ENCODE measurements around the gene ZP1. TPM values are rescaled to one million over a fixed set of nuclear protein-coding genes. Genes with fewer than 3 reads are reported as not detected.
A peak's percentile ranks its signal among the peaks of the same experiment; 100 is the strongest.

Gene ZP1
- total RNA-seq, 6 experiments from 2014 or later, result 0.13 to 0.30 (median 0.29) TPM; not detected in 3

DNA sequence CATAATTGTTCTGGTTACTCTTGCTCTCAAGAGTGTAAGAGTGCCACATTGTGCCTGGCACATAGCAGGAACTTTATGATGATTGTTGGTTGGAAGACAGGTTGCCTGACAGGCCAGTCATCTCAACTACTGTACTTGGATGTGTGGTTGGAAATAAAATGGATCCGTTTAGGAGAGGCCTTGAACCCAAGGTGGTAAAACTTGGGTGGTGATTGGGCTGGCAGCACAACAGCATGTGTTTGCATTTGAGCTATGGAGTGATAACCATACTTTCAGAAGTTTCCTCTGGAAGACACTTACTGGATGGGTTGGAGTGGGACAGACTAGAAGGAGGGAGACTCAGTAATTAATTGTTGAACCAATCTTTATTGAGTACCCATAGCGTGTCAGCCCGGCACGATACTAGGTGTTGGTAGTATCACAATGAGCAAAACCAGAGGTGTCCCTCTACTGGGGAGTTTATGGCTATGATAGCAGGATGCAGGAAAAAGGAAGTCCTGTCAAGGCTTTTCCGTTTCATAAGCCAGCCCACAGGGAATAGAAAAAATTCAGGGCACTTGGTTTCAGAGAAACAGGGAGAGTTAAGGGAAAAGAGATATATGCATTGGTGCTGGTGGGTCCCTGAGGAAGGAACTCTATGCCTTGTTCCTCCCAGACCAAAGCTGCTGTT lies 43.5 kb downstream of the ZP1 start:
- TF ChIP-seq, protein P1, sequence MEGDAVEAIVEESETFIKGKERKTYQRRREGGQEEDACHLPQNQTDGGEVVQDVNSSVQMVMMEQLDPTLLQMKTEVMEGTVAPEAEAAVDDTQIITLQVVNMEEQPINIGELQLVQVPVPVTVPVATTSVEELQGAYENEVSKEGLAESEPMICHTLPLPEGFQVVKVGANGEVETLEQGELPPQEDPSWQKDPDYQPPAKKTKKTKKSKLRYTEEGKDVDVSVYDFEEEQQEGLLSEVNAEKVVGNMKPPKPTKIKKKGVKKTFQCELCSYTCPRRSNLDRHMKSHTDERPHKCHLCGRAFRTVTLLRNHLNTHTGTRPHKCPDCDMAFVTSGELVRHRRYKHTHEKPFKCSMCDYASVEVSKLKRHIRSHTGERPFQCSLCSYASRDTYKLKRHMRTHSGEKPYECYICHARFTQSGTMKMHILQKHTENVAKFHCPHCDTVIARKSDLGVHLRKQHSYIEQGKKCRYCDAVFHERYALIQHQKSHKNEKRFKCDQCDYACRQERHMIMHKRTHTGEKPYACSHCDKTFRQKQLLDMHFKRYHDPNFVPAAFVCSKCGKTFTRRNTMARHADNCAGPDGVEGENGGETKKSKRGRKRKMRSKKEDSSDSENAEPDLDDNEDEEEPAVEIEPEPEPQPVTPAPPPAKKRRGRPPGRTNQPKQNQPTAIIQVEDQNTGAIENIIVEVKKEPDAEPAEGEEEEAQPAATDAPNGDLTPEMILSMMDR (IDR thresholded peaks at IDR 0.05), result peak; percentile 24
- no peaks in the 10 kb centered on the region for H3K36me3 Mint-ChIP-seq (ENCODE audit: low read depth)
- H3K4me3 Mint-ChIP-seq, result no peak overlapping the region
- DNase-seq, result no peak
- H3K27ac Mint-ChIP-seq, result no peak overlapping the region
- peaks cover 36% of the 10 kb centered on the region for H3K4me1 Mint-ChIP-seq (ENCODE audit: low read depth)
- H3K9me3 Mint-ChIP-seq, result no peaks in the 10 kb centered on the region
- H3K27me3 Mint-ChIP-seq (ENCODE audit: insufficient read depth), result peaks cover 15% of the 10 kb centered on the region

DNA sequence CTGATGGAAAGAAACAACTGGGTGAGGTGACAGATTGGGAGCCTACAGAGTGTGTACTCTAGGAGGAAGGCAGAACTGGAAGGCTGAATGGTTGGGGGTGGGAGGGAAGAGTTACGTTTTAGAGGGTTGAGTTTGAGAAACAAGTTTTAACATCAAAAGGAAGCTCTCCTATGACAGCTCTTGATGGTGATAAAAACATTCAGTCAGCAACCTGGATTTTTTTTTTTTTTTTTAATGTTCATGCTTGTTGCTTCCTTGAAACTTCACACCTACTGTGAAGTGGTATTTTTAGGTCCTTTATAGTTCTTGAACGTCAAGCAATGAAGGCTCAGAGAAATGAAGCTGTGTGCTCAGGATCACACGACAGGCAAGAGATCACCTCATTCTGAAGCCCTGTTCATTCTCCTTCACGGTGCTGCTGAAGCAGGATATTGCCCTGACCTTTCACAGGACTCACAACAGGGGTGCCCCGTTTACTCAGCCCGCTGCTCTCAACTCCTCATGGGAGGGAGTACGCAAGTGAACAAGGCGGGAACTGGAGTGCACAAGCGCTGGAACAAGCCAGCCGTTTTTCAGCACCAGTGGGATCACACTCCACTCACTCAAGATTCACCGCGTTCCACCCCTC lies 45.0 kb downstream of the ZP1 start:
- Mint-ChIP-seq H3K9me3 (no peaks in the 10 kb centered on the region), H3K4me3 (no peak overlapping the region), H3K27ac (no peak overlapping the region), H3K27me3 (ENCODE audit: insufficient read depth) (peaks cover 15% of the 10 kb centered on the region), H3K36me3 (ENCODE audit: low read depth) (no peaks in the 10 kb centered on the region), H3K4me1 (ENCODE audit: low read depth) (peaks cover 40% of the 10 kb centered on the region)
- DNase-seq, result no peak
- TF ChIP-seq, protein P1 (IDR thresholded peaks at IDR 0.05), result no peak

DNA sequence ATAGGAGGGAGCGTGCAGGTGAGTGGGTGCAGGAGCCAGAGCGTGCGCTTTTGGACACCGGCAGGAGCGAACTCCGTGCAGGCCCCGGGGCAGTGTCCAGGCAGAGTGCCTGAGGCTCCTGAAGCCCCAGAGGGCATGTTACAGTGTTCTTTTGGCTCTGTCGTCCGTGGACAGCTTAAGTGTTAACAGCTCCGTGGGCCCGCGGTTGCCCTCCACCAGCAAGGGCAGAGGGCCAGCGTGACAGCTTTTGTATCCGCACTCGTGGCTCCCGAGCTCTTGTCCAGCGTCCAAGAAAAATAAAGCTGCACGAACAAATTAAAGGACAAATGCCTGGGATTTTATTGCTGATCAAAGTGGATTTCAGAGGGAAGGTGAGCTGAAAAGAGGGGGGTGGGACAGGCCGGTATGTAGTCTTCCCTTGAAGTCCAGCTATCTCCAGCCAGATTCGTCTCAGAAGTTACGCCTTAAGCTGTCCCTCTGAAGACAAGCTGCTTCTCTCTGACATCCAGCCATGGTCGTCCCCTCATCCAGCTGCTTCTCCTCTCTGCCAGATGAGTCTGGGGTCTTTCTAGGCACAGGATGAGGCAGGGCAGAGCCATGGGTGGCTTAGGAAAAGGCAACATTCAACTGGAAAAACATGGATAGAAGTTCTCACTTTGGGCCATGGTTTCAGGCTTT lies 45.6 kb downstream of the ZP1 start:
- TF ChIP-seq, protein P1 (IDR thresholded peaks at IDR 0.05), result no peak
- no peak for DNase-seq
- H3K27ac Mint-ChIP-seq, result no peak overlapping the region
- no peaks in the 10 kb centered on the region for H3K36me3 Mint-ChIP-seq (ENCODE audit: low read depth)
- no peaks in the 10 kb centered on the region for H3K9me3 Mint-ChIP-seq
- H3K27me3 Mint-ChIP-seq (ENCODE audit: insufficient read depth), result peaks cover 14% of the 10 kb centered on the region
- peaks cover 40% of the 10 kb centered on the region for H3K4me1 Mint-ChIP-seq (ENCODE audit: low read depth)
- H3K4me3 Mint-ChIP-seq, result peak overlapping the region; percentile 95

DNA sequence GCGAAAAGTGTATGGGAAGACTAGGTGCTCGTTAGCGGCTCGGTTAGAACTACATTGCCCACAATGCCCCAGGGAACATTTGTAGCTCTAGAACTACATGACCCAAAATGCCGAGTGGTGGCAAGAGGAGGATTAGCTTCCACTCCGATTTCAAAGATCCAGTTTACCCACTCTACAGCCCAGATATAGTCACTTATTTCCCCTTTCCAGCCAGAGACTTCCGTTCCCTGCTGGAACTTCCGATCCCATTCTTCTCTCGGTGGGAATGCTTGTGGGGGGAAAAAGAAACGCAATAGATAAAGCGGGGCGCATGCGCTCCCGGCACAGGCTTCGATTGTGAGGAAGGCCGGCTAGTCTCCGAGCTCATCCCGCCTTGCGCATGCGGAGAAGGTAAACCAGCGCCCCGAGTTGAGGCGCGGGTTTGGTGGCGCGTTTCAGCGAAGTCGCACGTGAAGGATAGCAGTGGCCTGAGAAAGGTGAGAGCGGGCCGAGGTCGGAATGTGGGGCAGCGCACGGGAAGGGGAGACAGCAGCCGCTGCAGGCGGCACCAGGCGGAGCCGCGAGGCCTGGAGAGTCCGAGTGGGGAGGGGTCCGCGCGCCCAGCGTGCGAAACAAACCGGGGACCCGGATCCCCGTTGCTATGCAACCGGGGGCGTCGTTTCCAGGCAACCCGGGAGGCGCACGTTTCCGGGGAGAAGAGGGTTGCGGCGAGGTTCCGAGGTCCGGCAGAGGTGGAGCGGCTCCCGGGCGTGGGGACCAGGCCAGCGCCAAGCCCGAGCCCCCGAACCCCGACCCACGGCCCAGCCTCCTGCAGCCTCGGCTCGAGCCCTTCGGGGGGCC lies 46.7 kb downstream of the ZP1 start, which contains the start of gene TMEM109:
Gene TMEM109, plus strand, starts transcription at position 366 of the 840 bp plus-strand sequence. CDS start 5,536 bp downstream, outside the sequence.
- H3K4me3 Mint-ChIP-seq, result peak within 1 kb of the TSS; percentile 95
- no peaks in the 10 kb centered on the region for H3K9me3 Mint-ChIP-seq
- peak within 1 kb of the TSS; percentile 98 for H3K27ac Mint-ChIP-seq
- DNase-seq, result peak; percentile 80
- H3K4me1 Mint-ChIP-seq (ENCODE audit: low read depth), result peaks cover 51% of the 10 kb centered on the region
- peaks cover 11% of the 10 kb centered on the region for H3K27me3 Mint-ChIP-seq (ENCODE audit: insufficient read depth)
- TF ChIP-seq, protein P1 (IDR thresholded peaks at IDR 0.05), result no peak
- no peaks in the 10 kb centered on the region for H3K36me3 Mint-ChIP-seq (ENCODE audit: low read depth)

DNA sequence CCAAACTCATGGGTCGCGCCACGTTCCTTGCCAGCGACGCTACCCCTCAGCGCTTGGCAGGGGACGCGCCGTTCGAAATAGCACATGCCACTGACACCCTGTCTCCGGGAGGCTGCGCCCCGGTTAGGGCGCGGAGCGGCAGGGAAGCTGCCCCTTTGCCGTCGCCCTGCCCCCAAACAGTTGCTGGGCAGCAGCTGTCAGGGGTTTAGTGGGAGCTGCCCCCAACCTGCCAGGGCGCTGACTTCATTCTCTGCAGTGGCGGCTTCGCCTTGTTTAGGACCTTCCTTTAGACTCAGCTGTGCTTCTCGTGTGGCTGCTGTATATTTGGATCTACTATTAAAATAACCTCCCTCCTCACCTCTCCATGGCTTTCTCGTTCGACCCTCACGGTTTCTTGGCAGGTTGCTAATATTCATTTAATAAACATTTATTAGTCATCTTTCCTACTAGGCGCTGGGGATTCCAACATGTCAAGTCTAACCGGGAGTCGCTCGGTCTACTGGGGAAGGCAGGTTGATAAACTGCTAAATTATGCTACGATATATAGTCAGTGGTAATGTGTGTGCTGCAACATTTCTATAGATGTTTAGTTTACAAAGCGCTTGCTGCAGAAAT lies 47.4 kb downstream of the ZP1 start:
- TF ChIP-seq, protein P1 (IDR thresholded peaks at IDR 0.05), result no peak
- Mint-ChIP-seq H3K4me3 (peak overlapping the region; percentile 95), H3K9me3 (no peaks in the 10 kb centered on the region), H3K36me3 (ENCODE audit: low read depth) (no peaks in the 10 kb centered on the region), H3K27me3 (ENCODE audit: insufficient read depth) (peaks cover 5% of the 10 kb centered on the region), H3K4me1 (ENCODE audit: low read depth) (peaks cover 58% of the 10 kb centered on the region), H3K27ac (peak overlapping the region; percentile 73)
- no peak for DNase-seq

Measured in HFFc6 (cell line).